NCI-H748 (cell line): Measurements from ENCODE around the gene COA1.
"Not testable (repeated sequence)": the region's sequence is repeated elsewhere in the genome, so short reads cannot be mapped to it uniquely, and the experiment has no call there.

Experiments used
- DNase-seq: peaks from one replicate; lab custom pipeline; 2025; ENCODE audit not compliant: unreplicated experiment; lab: John Stamatoyannopoulos, UW

The COA1 gene, protein sequence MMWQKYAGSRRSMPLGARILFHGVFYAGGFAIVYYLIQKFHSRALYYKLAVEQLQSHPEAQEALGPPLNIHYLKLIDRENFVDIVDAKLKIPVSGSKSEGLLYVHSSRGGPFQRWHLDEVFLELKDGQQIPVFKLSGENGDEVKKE

GRCh38 chr7:43729214-43729923, at the start of gene COA1:
TSS of gene COA1 (minus strand) at chr7:43729523. CDS start at chr7:43648614, 80,909 bp downstream.
- peak; percentile 95 for DNase-seq

GRCh38 chr7:43778293-43779044, 49.1 kb upstream of the COA1 start:
- not testable (repeated sequence) for DNase-seq

DNA sequence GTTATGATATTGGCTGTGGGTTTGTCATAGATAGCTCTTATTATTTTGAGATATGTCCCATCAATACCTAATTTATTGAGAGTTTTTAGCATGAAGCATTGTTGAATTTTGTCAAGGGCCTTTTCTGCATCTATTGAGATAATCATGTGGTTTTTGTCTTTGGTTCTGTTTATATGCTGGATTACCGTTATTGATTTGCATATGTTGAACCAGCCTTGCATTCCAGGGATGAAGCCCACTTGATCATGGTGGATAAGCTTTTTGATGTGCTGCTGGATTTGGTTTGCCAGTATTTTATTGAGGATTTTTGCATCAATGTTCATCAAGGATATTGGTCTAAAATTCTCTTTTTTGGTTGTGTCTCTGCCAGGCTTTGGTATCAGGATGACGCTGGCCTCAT, 45.9 kb upstream of the COA1 start:
- not testable (repeated sequence) for DNase-seq

DNA sequence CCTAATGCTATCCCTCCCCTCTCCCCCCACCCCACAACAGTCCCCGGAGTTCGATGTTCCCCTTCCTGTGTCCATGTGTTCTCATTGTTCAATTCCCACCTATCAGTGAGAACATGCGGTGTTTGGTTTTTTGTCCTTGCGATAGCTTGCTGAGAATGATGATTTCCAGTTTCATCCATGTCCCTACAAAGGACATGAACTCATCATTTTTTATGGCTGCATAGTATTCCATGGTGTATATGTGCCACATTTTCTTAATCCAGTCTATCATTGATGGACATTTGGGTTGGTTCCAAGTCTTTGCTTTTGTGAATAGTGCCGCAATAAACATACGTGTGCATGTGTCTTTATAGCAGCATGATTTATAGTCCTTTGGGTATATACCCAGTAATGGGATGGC, 43.9 kb upstream of the COA1 start:
- DNase-seq = not testable (repeated sequence)

DNA sequence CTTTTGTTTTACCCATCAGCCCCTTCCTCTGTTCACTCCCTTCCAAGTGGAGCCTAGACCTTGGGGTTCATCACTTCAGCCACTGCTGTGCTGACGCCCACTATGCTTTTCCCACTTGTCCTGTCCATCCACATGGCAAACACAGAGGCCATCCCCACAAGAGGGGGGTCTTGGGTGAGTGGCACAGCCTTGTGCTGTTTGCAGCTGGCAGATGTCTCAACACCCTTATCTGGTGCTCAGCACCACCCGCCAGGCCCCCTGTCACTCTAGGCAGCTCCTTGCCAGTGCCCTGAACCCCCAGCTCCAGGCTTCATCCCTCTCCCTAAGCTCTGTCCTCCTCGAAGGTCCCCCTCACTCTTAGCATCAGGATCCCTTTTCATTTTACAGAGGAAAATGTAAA, 42.2 kb upstream of the COA1 start:
- no peak for DNase-seq

DNA sequence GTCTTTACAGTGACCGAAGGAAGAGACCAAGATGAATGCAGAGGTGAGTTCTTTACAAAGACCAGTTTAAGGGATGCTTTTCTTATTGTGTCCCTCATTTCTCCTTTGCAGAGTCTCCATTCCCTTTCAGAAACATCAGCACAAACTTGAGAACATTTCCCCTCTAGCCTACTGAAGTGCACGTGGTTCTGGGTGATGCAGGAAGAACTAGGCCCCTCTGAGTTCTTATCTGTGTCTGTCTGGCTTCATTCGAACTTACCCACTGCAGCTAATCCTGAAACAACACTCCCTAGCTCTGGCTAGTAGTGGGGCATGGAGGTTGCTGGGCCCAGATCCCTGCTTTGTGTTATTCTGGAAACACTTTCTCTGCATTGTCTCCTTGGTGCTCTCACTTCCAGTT, 41.8 kb upstream of the COA1 start:
- no peak for DNase-seq

GRCh38 chr7:43769791-43770465, 40.6 kb upstream of the COA1 start:
- no peak for DNase-seq

DNA sequence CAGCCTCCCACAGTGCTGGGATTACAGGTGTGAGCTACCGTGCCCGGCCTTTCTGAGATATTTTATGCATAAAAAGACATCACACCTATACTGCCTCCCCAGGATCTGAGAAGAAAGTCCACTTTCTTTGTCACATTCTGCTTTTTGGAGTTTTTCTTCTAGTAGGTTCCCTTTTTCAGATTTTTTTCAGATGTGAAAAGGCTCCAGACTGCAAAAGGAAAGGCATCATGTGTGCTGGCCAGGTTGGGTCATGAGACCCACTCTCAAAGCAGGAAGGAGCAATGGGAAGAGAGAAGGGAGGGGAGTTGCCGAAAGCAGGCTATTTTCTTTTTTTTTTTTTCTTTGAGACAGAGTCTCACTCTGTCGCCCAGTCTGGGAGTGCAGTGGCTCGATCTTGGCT, 40.0 kb upstream of the COA1 start:
- no peak for DNase-seq

DNA sequence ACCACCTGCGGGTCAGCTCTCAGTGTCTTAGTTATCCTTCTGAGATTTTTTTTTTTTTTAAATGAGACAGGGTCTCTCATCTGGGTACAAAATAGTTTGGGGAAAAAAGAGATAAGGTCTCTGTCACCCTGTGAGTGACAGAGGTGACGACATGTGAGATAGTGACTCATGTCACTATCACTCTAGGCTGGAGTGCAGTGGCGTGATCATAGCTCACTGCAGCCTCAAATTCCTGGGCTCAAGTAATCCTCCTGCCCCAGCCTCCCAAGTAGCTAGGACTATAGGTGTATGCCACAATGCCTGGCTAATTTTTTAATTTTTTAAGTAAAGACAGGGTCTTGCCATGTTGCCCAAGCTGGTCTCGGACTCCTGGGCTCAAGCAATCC, 39.6 kb upstream of the COA1 start:
- no peak for DNase-seq

DNA sequence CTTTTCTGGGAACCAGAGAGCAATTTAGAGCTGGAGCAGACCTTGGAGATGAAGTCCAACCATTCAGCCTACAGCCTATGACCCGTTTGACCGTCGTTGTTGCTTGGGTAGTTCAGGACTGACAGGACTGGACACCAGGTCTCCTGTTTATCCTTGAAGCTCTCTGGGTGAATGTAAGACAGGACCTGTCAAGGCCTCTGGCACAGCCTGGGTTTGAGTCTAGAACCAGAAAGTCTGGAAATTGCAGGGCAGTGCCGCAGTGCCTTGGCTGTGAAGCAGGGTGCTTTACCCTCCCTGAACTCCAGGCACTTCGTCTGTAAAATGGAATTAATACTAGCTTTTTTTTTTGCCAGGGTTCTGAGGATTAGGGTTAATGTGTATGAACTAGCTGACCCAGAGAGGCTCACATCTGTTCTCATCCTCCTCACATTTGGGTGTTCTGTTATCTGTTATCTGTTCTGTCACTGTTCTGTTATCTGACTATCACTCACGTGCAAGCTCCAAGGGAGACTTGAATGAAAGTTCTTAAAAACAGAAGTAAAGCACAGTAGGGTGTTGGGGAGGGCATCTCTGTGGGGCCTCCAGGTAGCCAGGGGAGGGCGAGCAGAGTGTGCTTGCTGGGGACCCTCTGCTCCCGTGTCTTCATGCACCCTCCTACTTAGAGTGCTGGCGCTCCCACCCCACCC, 39.0 kb upstream of the COA1 start:
- DNase-seq = no peak

GRCh38 chr7:43767311-43767710, 38.0 kb upstream of the COA1 start:
- no peak for DNase-seq

GRCh38 chr7:43766564-43766963, 37.2 kb upstream of the COA1 start:
- DNase-seq = no peak

- DNase-seq = no peak
Observed at GRCh38 chr7:43764807-43765491, 35.6 kb upstream of the COA1 start.

- no peak for DNase-seq
Observed at GRCh38 chr7:43764039-43764761, 34.9 kb upstream of the COA1 start.

GRCh38 chr7:43763183-43763582, 33.9 kb upstream of the COA1 start:
- DNase-seq = no peak

DNA sequence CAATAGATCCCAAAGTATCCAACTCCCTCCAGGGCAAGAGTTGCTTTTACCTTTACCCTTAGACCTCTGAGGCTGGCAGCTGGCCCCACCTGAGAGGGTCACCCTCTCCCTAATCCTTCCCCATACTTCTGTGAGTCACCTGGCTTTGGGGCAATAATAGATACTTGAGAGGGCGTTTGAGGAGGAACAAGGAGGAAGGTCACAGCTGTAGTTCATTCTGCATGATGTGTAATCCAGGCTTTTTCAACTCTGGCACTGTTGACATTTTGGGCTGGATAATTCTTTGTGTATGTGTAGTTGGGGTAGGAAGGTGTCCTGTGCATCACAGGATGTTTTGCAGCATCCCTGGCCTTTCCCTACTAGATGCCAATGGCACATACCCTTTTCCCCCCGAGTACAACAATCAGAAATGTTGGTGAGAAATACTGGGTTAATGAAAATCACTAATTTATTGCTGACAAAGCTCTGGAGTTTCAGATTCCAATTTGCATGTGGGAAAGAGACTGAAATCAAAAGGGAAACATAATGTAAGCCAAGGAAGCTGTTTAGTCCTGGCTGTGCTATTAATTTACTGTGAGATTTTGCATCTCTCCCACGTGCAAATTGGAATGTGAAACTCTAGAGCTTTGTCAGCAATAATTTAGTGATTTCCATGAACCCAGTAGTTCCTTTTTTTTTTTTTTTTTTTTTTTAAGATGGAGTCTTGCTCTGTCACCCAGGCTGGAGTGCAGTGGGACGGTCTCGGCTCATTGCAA, 32.8 kb upstream of the COA1 start:
- DNase-seq = no peak

- DNase-seq = no peak
Observed at GRCh38 chr7:43761382-43761781, 32.1 kb upstream of the COA1 start.

DNA sequence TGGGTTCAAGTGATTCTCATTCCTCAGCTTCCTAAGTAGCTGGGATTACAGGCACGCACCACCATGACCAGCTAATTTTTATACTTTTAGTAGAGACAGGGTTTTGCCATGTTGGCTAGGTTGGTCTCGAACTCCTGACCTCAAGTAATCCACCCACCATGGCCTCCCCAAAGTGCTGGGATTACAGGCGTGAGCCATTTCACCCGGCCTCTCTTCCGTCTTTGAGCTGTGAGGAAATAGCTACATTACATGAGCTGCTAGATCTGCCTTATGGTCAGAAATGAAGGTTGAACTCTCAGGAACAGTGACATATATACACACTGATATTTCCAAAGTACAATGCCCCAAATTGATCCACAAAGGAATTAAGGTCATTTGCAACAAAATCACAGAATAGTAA, 31.5 kb upstream of the COA1 start:
- DNase-seq = no peak
